HG02840 (cell line): ENCODE results near the gene BAX.

Experiments
- ATAC-seq: cut with Tn5 transposase; IDR thresholded peaks from one replicate; pipeline ENCODE4 v1.9.1; 2021; ENCODE audit warnings: mild to moderate bottlenecking, moderate library complexity, moderate number of reproducible peaks; ENCODE audit not compliant: unreplicated experiment, low FRiP score

Gene BAX

GRCh38 chr19:49009828-49010227 lies 55.2 kb downstream of the BAX start:
- ATAC-seq: no peak

- ATAC-seq: no peak
Observed at GRCh38 chr19:49010453-49010852, 55.8 kb downstream of the BAX start.

GRCh38 chr19:49011194-49011593 lies 56.5 kb downstream of the BAX start:
- ATAC-seq: no peak
